Measurements from ENCODE around the gene PEPD. TPM values are rescaled to one million over a fixed set of nuclear protein-coding genes. Genes with fewer than 3 reads are reported as not detected.

The PEPD gene
- total RNA-seq, 1 experiment from 2014 or later, result 83.1 TPM

DNA sequence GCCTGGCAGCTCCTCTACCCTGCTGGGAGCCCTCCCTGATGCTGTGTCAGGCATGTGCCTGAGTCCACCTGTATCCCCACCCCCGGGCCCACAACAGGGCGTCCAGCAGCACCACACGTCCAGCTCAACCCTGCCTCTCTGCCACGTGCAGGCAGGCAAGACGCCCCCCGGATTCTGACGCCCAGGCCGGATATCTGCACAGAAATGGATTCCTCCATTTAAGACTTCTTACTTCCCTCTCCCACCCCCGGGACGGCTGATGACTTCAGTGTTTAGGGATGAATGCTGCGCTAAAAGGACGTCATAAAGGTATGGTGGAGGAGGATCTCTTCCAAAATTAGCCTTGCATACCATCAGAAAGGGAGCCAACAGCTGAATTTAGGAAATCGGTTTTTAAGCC lies 10.2 kb downstream of the PEPD start:
- H3K27ac Mint-ChIP-seq, result peak overlapping the region; percentile 6; the same call in 1 of the 2 replicates
- no peaks in the 10 kb centered on the region for H3K27me3 Mint-ChIP-seq (ENCODE audit: low read depth)
- CTCF ChIA-PET, result interaction anchor here (0.8 to 2.1 kb wide), 7 partner anchors 23 to 266 kb away, joined by 3 to 8 read pairs (median 3); no protein-coding TSS in a partner anchor
- no peaks in the 10 kb centered on the region for H3K9me3 Mint-ChIP-seq
- no peak for TF ChIP-seq FOXK1 (CRISPR knock-in tag; IDR thresholded peaks at IDR 0.05)
- TF ChIP-seq SP1 (CRISPR knock-in tag; conservative IDR thresholded peaks at IDR 0.05), result no peak
- no peak for TF ChIP-seq ELF4 (CRISPR knock-in tag; IDR thresholded peaks at IDR 0.05; ENCODE audit: low read depth)
- TF ChIP-seq NFYB (CRISPR knock-in tag; conservative IDR thresholded peaks at IDR 0.05; ENCODE audit: low read depth), result no peak
- no peak for TF ChIP-seq ZNF317 (CRISPR knock-in tag; IDR thresholded peaks at IDR 0.05; ENCODE audit: borderline replicate concordance, low read depth)
- TF ChIP-seq, protein P1, sequence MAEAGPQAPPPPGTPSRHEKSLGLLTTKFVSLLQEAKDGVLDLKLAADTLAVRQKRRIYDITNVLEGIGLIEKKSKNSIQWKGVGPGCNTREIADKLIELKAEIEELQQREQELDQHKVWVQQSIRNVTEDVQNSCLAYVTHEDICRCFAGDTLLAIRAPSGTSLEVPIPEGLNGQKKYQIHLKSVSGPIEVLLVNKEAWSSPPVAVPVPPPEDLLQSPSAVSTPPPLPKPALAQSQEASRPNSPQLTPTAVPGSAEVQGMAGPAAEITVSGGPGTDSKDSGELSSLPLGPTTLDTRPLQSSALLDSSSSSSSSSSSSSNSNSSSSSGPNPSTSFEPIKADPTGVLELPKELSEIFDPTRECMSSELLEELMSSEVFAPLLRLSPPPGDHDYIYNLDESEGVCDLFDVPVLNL (CRISPR knock-in tag; IDR thresholded peaks at IDR 0.05; ENCODE audit: borderline replicate concordance, low read depth), result no peak
- TF ChIP-seq NR1H2 (CRISPR knock-in tag; IDR thresholded peaks at IDR 0.05), result no peak
- H3K36me3 Mint-ChIP-seq, result no peaks in the 10 kb centered on the region; the same call in 1 of the 2 replicates
- H3K4me1 Mint-ChIP-seq, result peaks cover 23% of the 10 kb centered on the region
- POLR2A ChIA-PET, result interaction anchor here (1.2 kb wide), 1 partner anchor 10 kb away, joined by 3 read pairs; the partner anchor contains the start of gene PEPD
- DNase-seq (ENCODE audit: low spot score) (no peak), ATAC-seq (no peak)
- no peak overlapping the region for H3K4me3 Mint-ChIP-seq

DNA sequence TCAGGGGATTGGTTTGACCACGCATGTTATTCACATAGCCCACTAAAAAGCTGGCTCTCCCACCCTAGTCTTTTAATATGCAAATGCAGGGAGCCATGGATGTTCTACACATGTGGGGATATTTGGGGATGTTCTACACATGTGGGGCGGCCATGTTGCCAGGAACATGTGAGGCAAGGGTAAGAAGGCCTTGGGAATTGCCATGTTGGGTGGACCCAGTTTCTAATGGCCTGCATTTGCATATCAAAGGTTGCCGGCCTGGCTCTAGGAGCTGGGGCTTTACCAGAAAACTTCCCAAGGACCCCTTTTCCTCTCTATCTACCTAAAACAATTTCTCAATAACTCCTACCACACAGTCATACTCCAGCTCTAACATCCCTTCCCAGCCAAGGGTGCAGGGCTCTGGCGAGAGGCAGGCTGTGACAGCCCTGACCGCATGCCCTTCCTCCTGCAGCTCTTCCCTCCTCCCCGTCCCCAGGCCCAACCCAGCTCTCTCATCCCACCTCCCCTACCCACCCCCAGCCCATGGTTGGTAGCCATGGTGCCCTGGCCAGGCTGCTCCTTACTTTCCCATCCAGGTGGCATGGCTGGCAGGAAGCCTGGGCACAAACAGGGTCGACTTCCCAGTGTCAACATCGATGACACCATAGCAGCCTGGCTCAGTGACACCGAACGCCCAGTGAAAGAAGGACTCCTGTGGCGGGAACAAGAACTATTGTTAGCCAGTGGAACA lies 11.0 kb downstream of the PEPD start:
- POLR2A ChIA-PET, result no interaction called here

DNA sequence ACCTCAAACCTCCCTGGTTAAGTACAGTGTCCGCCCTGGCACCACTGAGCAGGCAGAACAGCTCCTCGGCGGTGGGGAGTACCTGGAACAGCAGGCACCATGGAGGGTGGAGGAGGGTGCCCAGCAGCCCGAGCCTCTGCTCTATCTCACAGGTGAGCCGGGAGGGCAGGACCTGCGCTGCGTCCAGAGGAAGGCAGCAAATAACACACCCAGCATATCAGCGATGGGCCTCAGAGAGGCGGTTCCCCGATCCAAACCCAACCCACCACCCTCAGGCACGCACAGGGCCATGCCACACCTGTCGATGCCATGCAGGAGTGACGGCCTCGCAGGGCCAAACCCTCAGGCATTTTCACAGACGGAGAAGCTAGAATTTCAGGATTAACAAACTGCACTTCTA lies 11.8 kb downstream of the PEPD start:
- DNase-seq (ENCODE audit: low spot score) (no peak), ATAC-seq (no peak)
- no peaks in the 10 kb centered on the region; the same call in 1 of the 2 replicates for H3K36me3 Mint-ChIP-seq
- no peaks in the 10 kb centered on the region for H3K9me3 Mint-ChIP-seq
- H3K4me3 Mint-ChIP-seq, result no peak overlapping the region
- ChIA-PET CTCF (interaction anchor here (1.6 kb wide), 1 partner anchor 93 kb away, joined by 6 read pairs; no protein-coding TSS in a partner anchor), POLR2A (no interaction called here)
- H3K27me3 Mint-ChIP-seq (ENCODE audit: low read depth), result no peaks in the 10 kb centered on the region
- peaks cover 23% of the 10 kb centered on the region for H3K4me1 Mint-ChIP-seq
- no peak overlapping the region for H3K27ac Mint-ChIP-seq
- no peak for TF ChIP-seq CBFB (CRISPR knock-in tag; IDR thresholded peaks at IDR 0.05; ENCODE audit: low read depth)
- no peak for TF ChIP-seq ESRRA (CRISPR knock-in tag; IDR thresholded peaks at IDR 0.05; ENCODE audit: borderline replicate concordance)
- TF ChIP-seq, protein P2, sequence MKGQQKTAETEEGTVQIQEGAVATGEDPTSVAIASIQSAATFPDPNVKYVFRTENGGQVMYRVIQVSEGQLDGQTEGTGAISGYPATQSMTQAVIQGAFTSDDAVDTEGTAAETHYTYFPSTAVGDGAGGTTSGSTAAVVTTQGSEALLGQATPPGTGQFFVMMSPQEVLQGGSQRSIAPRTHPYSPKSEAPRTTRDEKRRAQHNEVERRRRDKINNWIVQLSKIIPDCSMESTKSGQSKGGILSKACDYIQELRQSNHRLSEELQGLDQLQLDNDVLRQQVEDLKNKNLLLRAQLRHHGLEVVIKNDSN (CRISPR knock-in tag; IDR thresholded peaks at IDR 0.05), result no peak
- TF ChIP-seq, protein P3, sequence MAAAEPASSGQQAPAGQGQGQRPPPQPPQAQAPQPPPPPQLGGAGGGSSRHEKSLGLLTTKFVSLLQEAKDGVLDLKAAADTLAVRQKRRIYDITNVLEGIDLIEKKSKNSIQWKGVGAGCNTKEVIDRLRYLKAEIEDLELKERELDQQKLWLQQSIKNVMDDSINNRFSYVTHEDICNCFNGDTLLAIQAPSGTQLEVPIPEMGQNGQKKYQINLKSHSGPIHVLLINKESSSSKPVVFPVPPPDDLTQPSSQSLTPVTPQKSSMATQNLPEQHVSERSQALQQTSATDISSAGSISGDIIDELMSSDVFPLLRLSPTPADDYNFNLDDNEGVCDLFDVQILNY (CRISPR knock-in tag; IDR thresholded peaks at IDR 0.05), result no peak
- TF ChIP-seq, protein P4, sequence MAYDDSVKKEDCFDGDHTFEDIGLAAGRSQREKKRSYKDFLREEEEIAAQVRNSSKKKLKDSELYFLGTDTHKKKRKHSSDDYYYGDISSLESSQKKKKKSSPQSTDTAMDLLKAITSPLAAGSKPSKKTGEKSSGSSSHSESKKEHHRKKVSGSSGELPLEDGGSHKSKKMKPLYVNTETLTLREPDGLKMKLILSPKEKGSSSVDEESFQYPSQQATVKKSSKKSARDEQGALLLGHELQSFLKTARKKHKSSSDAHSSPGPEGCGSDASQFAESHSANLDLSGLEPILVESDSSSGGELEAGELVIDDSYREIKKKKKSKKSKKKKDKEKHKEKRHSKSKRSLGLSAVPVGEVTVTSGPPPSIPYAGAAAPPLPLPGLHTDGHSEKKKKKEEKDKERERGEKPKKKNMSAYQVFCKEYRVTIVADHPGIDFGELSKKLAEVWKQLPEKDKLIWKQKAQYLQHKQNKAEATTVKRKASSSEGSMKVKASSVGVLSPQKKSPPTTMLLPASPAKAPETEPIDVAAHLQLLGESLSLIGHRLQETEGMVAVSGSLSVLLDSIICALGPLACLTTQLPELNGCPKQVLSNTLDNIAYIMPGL (CRISPR knock-in tag; IDR thresholded peaks at IDR 0.05), result no peak
- TF ChIP-seq, protein P1 (CRISPR knock-in tag; IDR thresholded peaks at IDR 0.05; ENCODE audit: borderline replicate concordance, low read depth), result no peak
- TF ChIP-seq MYBL2 (CRISPR knock-in tag; IDR thresholded peaks at IDR 0.05), result no peak
- no peak for TF ChIP-seq RELA (CRISPR knock-in tag; IDR thresholded peaks at IDR 0.05; ENCODE audit: borderline replicate concordance)
- no peak for TF ChIP-seq JUN (CRISPR knock-in tag; IDR thresholded peaks at IDR 0.05)
- TF ChIP-seq NFATC4 (CRISPR knock-in tag; IDR thresholded peaks at IDR 0.05), result no peak

More for the DNA sequence above, 11.0 kb downstream of the PEPD start:
- Mint-ChIP-seq H3K9me3 (no peaks in the 10 kb centered on the region), H3K36me3 (no peaks in the 10 kb centered on the region; the same call in 1 of the 2 replicates), H3K27me3 (ENCODE audit: low read depth) (no peaks in the 10 kb centered on the region), H3K4me3 (no peak overlapping the region), H3K27ac (peak overlapping the region; percentile 63; the same call in 1 of the 2 replicates), H3K4me1 (peaks cover 23% of the 10 kb centered on the region)
- TF ChIP-seq, protein P5, sequence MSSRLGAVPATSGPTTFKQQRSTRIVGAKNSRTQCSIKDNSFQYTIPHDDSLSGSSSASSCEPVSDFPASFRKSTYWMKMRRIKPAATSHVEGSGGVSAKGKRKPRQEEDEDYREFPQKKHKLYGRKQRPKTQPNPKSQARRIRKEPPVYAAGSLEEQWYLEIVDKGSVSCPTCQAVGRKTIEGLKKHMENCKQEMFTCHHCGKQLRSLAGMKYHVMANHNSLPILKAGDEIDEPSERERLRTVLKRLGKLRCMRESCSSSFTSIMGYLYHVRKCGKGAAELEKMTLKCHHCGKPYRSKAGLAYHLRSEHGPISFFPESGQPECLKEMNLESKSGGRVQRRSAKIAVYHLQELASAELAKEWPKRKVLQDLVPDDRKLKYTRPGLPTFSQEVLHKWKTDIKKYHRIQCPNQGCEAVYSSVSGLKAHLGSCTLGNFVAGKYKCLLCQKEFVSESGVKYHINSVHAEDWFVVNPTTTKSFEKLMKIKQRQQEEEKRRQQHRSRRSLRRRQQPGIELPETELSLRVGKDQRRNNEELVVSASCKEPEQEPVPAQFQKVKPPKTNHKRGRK (CRISPR knock-in tag; IDR thresholded peaks at IDR 0.05; ENCODE audit: borderline replicate concordance), result no peak
- no peak for TF ChIP-seq EMX1 (CRISPR knock-in tag; IDR thresholded peaks at IDR 0.05)
- TF ChIP-seq TEAD1 (CRISPR knock-in tag; IDR thresholded peaks at IDR 0.05), result no peak
- TF ChIP-seq ETV6 (CRISPR knock-in tag; IDR thresholded peaks at IDR 0.05), result no peak
- TF ChIP-seq GTF2I (CRISPR knock-in tag; conservative IDR thresholded peaks at IDR 0.05), result no peak
- no peak for TF ChIP-seq MYBL2 (CRISPR knock-in tag; IDR thresholded peaks at IDR 0.05)
- DNase-seq (ENCODE audit: low spot score), result no peak
- CTCF ChIA-PET, result interaction anchor here (0.9 to 2.1 kb wide), 5 partner anchors 80 to 267 kb away, joined by 3 to 8 read pairs (median 6); no protein-coding TSS in a partner anchor
- peak; percentile 54 for ATAC-seq

Data from WTC11 (cell line).